Rectal smooth muscle tissue (tissue), 1 donor: Measurements from ENCODE around the gene ZNF304.

Experiments used
- H3K27ac ChIP-seq: one replicate; pipeline ENCODE4 v1.7.0; 2013; ENCODE audit warnings: low read depth, low read length, inconsistent platforms
- H3K27me3 ChIP-seq: one replicate; pipeline ENCODE4 v1.7.0; 2013; ENCODE audit warnings: low read length; ENCODE audit not compliant: control insufficient read depth, insufficient read depth
- H3K36me3 ChIP-seq: one replicate; pipeline ENCODE4 v1.7.0; 2013; ENCODE audit warnings: low read length; ENCODE audit not compliant: control insufficient read depth, insufficient read depth
- H3K4me1 ChIP-seq: one replicate; pipeline ENCODE4 v1.7.0; 2013; ENCODE audit warnings: low read length; ENCODE audit not compliant: control insufficient read depth, insufficient read depth
- H3K4me3 ChIP-seq: one replicate; pipeline ENCODE4 v1.7.0; 2013; ENCODE audit warnings: low read length
- H3K9ac ChIP-seq: one replicate; pipeline ENCODE4 v1.7.0; 2013; ENCODE audit warnings: low read length

ZNF304 gene

GRCh38 chr19:57324992-57325391 is 26.1 kb upstream of the ZNF304 start:
- Histone ChIP-seq H3K4me3 (no peak overlapping the region), H3K36me3 (peaks cover 53% of the 10 kb centered on the region)

GRCh38 chr19:57327993-57328392 is 23.1 kb upstream of the ZNF304 start:
- no peak overlapping the region for H3K4me3 ChIP-seq
- no peak overlapping the region for H3K9ac ChIP-seq
- H3K27ac ChIP-seq: no peak overlapping the region
- no peaks in the 10 kb centered on the region for H3K4me1 ChIP-seq
- H3K27me3 ChIP-seq: no peaks in the 10 kb centered on the region
- H3K36me3 ChIP-seq: peaks cover 49% of the 10 kb centered on the region

More at GRCh38 chr19:57324992-57325391, 26.1 kb upstream of the ZNF304 start:
- Histone ChIP-seq H3K27ac (no peak overlapping the region), H3K4me1 (peaks cover 7% of the 10 kb centered on the region), H3K27me3 (no peaks in the 10 kb centered on the region), H3K9ac (no peak overlapping the region)

- Histone ChIP-seq H3K27ac (no peak overlapping the region), H3K4me3 (no peak overlapping the region), H3K36me3 (no peaks in the 10 kb centered on the region), H3K4me1 (no peaks in the 10 kb centered on the region), H3K9ac (no peak overlapping the region), H3K27me3 (no peaks in the 10 kb centered on the region)
These were observed 16.9 kb upstream of the ZNF304 start for GRCh38 chr19:57334191-57334590.

GRCh38 chr19:57338877-57339276 is 12.2 kb upstream of the ZNF304 start:
- no peak overlapping the region for H3K4me3 ChIP-seq

GRCh38 chr19:57342582-57342981 is 8.5 kb upstream of the ZNF304 start:
- no peaks in the 10 kb centered on the region for H3K4me1 ChIP-seq
- H3K27me3 ChIP-seq: no peaks in the 10 kb centered on the region
- H3K4me3 ChIP-seq: no peak overlapping the region
- no peak overlapping the region for H3K27ac ChIP-seq
- H3K9ac ChIP-seq: no peak overlapping the region
- H3K36me3 ChIP-seq: no peaks in the 10 kb centered on the region

More at GRCh38 chr19:57338877-57339276, 12.2 kb upstream of the ZNF304 start:
- Histone ChIP-seq H3K36me3 (no peaks in the 10 kb centered on the region), H3K27ac (no peak overlapping the region), H3K27me3 (no peaks in the 10 kb centered on the region), H3K9ac (no peak overlapping the region), H3K4me1 (no peaks in the 10 kb centered on the region)

GRCh38 chr19:57348136-57348535 is 2.9 kb upstream of the ZNF304 start:
- no peak overlapping the region for H3K4me3 ChIP-seq
- no peak overlapping the region for H3K9ac ChIP-seq
- H3K27me3 ChIP-seq: no peaks in the 10 kb centered on the region
- no peaks in the 10 kb centered on the region for H3K36me3 ChIP-seq
- H3K27ac ChIP-seq: no peak overlapping the region
- peaks cover 7% of the 10 kb centered on the region for H3K4me1 ChIP-seq

- H3K4me1 ChIP-seq: peaks cover 7% of the 10 kb centered on the region
- H3K9ac ChIP-seq: peak overlapping the region; percentile 83
- peaks cover 29% of the 10 kb centered on the region for H3K36me3 ChIP-seq
- H3K27ac ChIP-seq: no peak overlapping the region
- H3K27me3 ChIP-seq: no peaks in the 10 kb centered on the region
- H3K4me3 ChIP-seq: peak overlapping the region; percentile 96
These were observed 796 bp downstream of the ZNF304 start for GRCh38 chr19:57351867-57352266.

GRCh38 chr19:57355916-57356315 is 4.8 kb downstream of the ZNF304 start:
- Histone ChIP-seq H3K36me3 (peaks cover 36% of the 10 kb centered on the region), H3K27me3 (no peaks in the 10 kb centered on the region), H3K9ac (no peak overlapping the region), H3K4me3 (no peak overlapping the region), H3K4me1 (peaks cover 7% of the 10 kb centered on the region), H3K27ac (no peak overlapping the region)

GRCh38 chr19:57357406-57357805 is 6.3 kb downstream of the ZNF304 start:
- H3K9ac ChIP-seq: no peak overlapping the region
- no peak overlapping the region for H3K27ac ChIP-seq
- H3K4me3 ChIP-seq: no peak overlapping the region
- peaks cover 3% of the 10 kb centered on the region for H3K4me1 ChIP-seq
- H3K36me3 ChIP-seq: peaks cover 36% of the 10 kb centered on the region
- H3K27me3 ChIP-seq: no peaks in the 10 kb centered on the region

GRCh38 chr19:57359300-57359699 is 8.2 kb downstream of the ZNF304 start:
- no peak overlapping the region for H3K27ac ChIP-seq
- no peaks in the 10 kb centered on the region for H3K4me1 ChIP-seq
- H3K4me3 ChIP-seq: no peak overlapping the region
- H3K9ac ChIP-seq: no peak overlapping the region
- peaks cover 32% of the 10 kb centered on the region for H3K36me3 ChIP-seq
- H3K27me3 ChIP-seq: no peaks in the 10 kb centered on the region

- H3K27me3 ChIP-seq: no peaks in the 10 kb centered on the region
- H3K9ac ChIP-seq: no peak overlapping the region
- H3K4me1 ChIP-seq: no peaks in the 10 kb centered on the region
- H3K27ac ChIP-seq: peak overlapping the region; percentile 79
- peaks cover 2% of the 10 kb centered on the region for H3K36me3 ChIP-seq
- H3K4me3 ChIP-seq: peak overlapping the region; percentile 39
These were observed 11.3 kb downstream of the ZNF304 start for GRCh38 chr19:57362419-57362818.

GRCh38 chr19:57362997-57363687 is 12.1 kb downstream of the ZNF304 start, which contains the start of the genes TRAPPC2B and ZNF547:
TSS of gene TRAPPC2B (plus strand) at chr19:57363551. CDS start at chr19:57364834, 1,283 bp downstream.
TSS of gene ZNF547 (plus strand) at chr19:57363551. CDS start at chr19:57368556, 5,005 bp downstream.
- H3K36me3 ChIP-seq: no peaks in the 10 kb centered on the region
- no peaks in the 10 kb centered on the region for H3K27me3 ChIP-seq
- peak within 1 kb of the TSS; percentile 75 for H3K9ac ChIP-seq
- peak within 1 kb of the TSS; percentile 87 for H3K4me3 ChIP-seq
- no peaks in the 10 kb centered on the region for H3K4me1 ChIP-seq
- peak within 1 kb of the TSS; percentile 97 for H3K27ac ChIP-seq

- peak overlapping the region; percentile 75 for H3K9ac ChIP-seq
These were observed 12.7 kb downstream of the ZNF304 start for GRCh38 chr19:57363688-57364181.

More at GRCh38 chr19:57363688-57364181, 12.7 kb downstream of the ZNF304 start:
- Histone ChIP-seq H3K36me3 (no peaks in the 10 kb centered on the region), H3K4me3 (peak overlapping the region; percentile 87), H3K4me1 (no peaks in the 10 kb centered on the region), H3K27ac (peak overlapping the region; percentile 97), H3K27me3 (no peaks in the 10 kb centered on the region)
